Esophagus mucosa (tissue), 1 donor: ENCODE measurements around the gene C4B. TPM values are rescaled to one million over a fixed set of nuclear protein-coding genes. Genes with fewer than 3 reads are reported as not detected.
"Not testable (repeated sequence)": the region's sequence is repeated elsewhere in the genome, so short reads cannot be mapped to it uniquely, and the experiment has no call there.

Experiments
- ATAC-seq: fragments of 200-7000 bp; cut with Tn5 transposase; one replicate; pipeline ENCODE4 v1.9.1; 2020
- total RNA-seq: library from RNA; stranded (reverse); gene quantifications from one replicate; pipeline ENCODE4 v1.2.4, GENCODE V29; 2023
- donor health status: DM: yes; HTN: yes; CAD: no.

C4B gene
- 5.3 TPM for total RNA-seq

DNA sequence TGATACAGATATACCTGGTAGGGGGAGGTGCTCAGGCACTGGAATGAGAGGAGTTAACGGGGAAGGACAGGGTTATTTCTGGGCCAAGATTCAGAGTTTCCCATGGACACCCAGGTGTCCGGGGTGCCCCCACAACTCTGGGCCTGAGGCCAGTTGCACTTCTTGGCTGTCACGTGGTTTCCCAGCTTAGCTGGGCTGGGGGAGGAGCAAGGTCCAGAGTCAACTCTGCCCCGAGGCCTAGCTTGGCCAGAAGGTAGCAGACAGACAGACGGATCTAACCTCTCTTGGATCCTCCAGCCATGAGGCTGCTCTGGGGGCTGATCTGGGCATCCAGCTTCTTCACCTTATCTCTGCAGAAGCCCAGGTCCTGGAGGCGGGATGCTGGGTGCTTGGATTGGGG is at the start of gene C4B:
TSS of gene C4B (plus strand) at position 249 of the 400 bp plus-strand sequence. CDS start at position 300, 51 bp downstream.
- ATAC-seq: not testable (repeated sequence)

DNA sequence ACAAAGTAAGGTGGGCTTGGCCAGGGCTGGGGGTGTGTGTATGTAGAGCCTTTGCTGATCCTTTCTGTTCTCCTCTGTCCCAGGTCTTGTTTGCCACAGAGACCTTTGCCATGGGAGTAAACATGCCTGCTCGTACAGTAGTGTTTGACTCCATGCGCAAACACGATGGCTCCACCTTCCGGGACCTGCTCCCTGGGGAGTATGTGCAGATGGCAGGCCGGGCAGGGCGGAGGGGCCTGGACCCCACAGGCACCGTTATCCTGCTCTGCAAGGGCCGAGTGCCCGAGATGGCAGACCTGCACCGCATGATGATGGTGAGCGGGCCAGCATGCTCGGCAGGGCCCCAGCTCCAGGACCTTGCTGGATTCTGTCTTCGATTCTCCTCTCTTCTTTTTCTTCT is 48.9 kb upstream of the C4B start:
- no peak for ATAC-seq

DNA sequence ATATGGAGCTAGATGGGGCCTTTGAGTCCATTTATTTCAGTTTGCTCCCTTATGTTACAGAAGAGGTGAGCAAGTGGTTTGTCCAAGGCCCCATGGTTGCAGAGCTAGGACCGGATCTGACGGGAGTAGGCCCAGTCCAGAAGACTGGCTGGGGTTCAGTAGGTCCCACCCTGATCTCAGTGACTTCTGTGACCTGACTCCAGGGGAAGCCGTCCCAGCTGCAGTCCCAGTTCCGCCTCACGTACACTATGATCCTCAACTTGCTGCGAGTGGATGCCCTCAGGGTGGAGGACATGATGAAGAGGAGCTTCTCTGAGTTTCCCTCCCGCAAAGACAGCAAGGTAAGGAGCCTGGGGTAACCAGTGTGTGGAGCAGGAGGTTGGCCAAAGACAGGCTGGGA is 48.1 kb upstream of the C4B start:
- ATAC-seq: no peak

DNA sequence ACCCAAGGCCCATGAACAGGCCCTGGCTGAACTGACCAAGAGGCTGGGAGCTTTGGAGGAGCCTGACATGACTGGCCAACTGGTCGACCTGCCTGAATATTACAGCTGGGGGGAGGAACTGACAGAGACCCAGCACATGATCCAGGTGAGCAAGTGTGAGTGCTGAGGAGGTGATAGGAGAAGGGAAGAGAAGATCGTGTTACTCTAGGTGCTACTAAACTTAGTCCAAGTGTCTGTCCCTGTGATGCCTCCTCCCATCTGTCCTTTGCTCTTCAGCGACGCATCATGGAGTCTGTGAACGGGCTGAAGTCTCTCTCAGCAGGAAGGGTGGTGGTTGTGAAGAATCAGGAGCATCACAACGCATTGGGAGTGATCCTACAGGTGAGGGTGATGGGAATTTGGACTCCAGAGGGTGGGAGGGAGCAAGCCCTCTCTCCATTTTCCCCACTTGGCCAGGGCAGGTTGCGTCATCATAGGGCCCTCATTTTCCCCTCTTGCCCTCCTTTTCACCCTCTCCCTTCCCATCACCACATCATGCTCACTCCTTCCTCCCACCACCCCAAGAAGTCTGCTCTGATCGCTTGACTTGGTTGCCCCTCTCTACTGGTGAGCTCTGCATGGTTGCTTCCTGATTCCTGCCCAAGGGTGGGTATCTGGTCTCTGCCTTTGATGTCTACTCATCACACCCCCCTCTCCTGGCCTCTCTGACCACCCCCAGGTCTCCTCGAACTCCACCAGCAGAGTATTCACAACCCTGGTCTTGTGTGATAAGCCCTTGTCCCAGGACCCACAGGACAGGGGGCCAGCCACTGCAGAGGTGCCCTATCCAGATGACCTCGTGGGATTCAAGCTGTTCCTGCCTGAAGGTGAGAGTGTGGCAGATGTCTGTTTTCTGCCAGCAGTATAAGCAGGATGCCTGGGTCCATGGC is 47.3 kb upstream of the C4B start:
- no peak for ATAC-seq

DNA sequence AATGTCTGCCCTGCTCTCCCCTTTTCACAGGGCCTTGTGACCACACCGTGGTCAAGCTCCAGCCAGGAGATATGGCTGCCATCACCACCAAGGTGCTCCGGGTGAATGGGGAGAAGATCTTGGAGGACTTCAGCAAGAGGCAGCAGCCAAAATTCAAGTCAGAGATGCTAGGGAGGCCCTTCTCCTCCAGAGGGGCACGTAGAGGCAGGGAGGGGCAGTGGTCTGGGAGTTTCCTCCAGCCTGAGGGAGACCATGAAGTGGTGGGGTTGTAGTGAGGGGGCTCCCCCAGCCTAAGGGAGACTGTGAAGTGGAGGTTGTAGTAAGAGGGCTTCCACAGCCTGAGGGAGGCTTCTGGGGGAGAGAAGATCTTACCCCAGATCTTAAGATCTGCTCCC is 46.7 kb upstream of the C4B start:
- no peak for ATAC-seq

DNA sequence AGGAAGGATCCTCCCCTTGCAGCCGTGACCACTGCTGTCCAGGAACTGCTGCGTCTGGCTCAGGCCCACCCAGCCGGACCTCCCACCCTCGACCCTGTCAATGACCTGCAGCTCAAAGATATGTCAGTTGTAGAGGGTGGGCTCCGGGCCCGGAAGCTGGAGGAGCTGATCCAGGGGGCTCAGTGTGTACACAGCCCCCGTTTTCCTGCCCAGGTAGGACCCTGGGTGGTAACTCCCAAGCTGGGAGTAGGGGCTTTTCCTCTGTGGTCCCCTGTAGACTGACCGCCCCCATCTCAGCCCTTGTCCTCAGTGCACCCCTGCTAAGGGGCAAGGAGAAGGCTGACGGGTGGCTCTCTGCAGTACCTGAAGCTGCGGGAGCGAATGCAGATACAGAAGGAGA is 46.3 kb upstream of the C4B start:
- ATAC-seq: no peak

DNA sequence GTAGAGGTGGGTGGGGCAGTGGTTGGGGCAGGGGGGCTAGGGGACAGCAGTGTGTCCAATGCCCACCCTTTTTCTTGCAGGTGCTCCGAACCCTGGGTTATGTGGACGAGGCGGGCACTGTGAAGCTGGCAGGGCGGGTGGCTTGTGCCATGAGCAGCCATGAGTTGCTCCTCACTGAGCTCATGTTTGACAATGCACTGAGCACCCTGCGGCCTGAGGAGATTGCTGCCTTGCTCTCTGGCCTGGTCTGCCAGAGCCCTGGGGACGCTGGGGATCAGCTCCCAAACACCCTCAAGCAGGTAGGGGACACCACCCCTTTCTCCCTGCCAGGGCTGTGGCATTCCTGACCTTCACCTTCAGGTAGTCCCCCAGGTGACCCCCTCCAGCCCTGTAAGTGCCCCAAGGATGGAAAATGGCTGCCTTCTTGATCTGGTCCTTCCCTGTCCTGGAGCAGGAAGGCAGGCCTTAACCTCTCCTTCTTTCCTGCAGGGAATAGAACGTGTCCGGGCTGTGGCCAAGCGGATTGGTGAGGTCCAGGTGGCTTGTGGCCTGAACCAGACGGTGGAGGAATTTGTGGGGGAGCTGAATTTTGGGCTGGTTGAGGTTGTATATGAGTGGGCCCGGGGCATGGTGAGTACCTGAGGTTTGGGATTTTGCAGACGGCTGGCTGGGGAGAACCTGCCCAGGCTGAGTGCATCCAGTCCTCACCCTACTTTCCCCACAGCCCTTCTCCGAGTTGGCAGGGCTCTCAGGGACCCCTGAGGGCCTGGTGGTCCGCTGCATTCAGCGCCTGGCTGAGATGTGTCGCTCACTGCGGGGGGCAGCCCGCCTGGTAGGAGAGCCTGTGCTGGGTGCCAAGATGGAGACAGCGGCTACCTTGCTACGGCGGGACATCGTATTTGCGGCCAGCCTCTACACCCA is 45.5 kb upstream of the C4B start:
- ATAC-seq: no peak

DNA sequence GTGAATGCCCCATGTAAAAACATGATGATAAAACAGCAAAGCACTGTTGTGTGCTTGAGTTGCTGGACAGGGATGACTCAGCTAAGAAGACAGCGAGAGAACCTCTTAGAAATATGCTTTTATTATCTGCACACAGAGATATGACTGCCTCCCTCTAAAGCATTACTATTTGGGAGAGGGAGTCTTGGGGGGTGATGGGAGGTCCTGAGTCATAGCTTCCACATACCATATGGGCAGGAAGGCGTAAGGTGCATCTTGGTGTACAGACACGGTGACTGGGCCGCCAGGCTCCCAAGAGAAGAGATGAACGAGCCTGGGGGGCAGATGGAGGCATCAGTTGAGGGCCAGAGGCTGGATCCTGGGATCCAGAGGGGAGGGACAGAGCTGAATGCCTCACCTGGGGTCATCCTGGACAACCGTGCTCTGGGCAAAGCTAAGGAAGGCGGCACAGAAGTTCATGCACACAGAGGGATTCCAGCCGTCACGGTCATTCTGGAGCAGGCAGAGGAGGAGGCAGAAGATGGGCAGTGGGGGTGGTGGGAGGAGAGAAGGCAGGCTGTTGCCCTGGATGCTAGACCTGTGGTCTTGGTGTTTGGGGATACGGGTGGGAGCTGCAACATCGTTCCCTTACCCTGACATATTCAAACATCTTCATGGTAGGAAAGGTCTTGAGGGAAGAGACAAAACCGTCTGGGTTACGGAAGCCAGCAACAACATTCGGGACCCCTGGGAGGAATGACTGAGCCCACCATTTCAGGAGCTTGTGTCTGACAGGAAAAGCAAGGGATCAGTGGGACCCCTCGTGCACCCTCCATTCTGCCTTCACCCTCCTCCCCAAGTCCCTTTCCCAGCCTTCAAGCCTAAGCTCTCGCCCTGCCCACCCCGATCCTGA is 44.6 kb upstream of the C4B start:
- ATAC-seq: no peak

DNA sequence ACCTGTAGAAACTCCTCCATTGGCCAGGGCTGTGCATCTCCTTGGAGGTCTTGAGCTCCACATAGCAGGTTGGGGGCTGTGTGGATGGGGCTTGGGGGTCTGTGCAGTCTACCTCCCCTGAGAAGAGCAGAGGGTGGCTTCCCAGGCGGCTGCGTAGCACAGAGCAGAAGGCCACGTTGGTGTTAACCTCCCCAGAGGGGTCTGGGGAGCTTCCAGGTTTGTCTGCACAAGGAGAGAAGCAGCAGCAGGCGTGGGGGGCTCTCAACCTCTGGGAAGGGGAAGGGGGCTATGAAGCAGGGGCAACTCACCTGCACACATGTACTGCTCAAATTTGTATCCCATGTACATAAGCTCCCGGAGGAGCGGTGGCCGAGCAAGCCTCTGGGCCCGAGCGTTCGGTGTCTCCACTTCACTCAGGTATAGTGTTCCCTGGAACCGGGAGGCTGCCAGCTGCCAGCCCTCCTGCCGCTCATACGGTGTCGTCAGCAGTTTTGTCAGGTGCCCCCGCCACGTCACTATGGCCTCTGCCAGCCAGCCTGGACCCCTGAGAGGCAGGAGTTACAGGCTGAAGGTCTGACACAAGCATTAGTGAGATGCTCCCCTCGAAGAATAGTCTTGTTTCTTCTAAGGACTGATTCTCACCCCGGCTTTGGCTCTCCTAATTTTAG is 43.9 kb upstream of the C4B start:
- ATAC-seq: no peak

DNA sequence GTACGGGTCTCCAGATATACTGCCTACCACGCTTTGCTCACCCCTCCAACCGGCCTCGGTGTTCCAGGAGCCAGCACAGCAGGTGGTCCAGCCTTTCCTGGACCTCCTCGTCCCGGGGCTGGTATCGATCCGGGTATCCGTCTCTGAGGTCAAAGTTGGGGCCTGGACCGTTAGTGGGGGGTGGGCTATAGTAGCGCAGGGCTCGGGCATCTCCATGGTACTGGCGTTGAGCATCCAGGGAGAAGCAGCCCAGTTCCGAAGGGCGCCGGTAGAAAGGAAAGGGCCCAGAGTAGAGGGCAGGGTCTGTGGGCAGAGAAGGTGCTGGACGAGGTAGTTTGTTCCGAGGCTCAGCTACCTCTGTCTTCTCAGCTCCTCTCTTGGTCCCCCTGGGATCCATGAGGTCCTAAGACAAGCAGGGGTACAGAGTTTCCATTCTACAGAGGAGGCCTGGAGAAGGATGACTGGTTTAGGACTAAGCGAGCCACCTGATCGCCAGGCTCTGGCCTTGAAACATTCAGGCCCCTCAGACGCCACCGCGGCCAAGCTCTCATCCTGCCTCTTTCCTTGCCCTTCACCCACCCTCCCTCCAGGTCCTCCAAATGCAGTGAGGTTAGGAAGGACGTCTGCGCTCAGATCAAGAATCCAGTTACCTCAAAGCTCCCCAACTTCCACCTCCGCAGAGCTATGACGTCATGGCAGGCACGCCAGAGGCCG is 43.2 kb upstream of the C4B start:
- peak; percentile 2 for ATAC-seq

DNA sequence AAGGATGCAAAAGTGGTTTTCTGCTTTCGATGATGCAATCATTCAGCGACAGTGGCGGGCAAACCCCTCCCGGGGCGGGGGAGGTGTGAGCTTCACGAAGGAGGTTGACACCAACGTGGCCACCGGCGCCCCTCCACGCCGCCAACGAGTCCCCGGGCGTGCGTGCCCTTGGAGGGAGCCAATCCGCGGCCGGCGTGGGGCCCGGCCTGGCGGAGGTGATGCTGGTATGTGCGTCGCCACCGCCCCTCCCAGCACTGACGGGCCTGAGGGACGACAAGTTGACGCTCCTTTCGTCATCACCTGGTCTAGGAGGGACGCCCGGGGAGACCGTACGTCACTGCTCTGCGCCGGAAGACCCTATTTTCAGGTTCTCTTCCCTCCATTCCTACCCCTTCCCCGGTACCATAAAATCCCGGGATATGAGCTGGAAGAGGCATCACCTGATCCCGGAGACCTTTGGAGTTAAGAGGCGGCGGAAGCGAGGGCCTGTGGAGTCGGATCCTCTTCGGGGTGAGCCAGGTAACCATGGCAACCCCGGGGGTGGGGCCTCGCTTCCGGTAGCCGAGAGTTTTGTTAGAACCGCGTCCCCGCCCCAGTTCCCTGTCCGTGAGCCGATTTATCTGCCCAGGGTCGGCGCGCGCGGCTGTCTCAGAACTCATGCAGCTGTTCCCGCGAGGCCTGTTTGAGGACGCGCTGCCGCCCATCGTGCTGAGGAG is 42.4 kb upstream of the C4B start, which contains the start of gene DXO:
TSS of gene DXO (minus strand) at position 146 of the 716 bp plus-strand sequence. CDS start 463 bp downstream, outside the sequence.
- ATAC-seq: peak; percentile 93

DNA sequence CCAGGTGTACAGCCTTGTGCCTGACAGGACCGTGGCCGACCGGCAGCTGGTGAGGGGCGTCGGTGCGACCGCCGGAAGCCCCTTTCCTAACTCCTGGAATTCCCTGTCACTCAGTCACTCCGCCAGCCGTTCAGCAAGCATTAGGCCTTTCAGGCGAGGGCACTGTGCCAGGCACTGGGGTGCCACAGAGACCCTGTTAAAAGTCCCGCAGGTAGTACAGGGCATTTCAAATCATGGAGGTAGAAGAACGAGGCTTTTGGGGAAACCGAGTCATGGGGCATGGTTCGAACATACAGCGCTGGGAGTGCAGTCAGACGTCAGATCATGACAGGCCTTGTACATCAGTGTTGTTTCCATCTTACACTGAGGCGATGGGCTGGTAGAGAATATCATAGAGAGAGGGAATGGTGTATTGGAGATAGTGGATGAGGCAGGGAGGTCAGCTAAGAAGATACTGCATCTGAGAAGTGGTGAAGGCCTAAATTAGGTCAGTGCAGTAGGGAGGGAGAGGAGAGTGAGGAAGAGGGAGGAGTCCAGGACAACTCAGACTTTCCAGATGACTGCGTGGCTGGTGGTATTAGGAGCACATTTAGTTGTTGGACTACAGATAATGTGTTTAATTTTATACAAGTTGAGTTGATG is 41.8 kb upstream of the C4B start:
- peak; percentile 3 for ATAC-seq

DNA sequence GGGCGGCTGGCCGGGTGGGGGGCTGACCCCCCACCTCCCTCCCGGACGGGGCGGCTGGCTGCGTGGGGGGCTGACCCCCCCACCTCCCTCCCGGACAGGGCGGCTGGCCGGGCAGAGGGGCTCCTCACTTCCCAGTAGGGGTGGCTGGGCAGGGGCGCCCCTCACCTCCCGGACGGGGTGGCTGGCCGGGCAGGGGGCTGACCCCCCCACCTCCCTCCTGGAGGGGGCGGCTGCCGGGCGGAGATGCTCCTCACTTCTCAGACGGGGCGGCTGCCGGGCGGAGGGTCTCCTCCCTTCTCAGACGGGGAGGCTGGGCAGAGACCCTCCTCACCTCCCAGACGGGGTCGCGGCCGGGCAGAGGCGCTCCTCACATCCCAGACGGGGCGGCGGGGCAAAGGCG is 38.5 kb upstream of the C4B start:
- not testable (repeated sequence) for ATAC-seq

DNA sequence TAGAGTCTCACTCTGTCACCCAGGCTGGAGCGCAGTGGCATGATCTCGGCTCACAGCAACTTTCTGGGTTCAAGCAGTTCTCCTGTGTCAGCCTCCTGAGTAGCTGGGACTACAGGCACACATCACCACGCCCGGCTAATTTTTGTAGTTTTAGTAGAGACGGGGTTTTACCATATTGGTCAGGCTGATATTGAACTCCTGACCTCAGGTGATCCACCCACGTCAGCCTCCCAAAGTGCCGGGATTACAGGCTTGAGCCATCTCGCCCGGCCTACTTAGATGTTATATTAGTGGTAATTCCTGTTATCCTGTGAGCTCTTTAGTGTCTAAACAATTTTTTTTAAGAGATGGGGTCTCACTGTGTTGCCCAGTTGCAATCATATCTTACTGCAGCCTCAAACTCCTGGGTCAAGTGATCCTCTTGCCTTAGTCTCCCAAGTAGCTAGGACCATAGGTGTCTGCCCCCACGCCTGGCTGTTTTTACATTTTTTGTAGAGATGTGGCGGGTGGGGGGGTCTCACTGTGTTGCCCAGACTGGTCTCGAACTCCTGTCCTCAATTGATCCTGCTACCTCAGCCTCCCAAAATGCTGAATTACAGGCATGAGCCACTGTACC is 36.7 kb upstream of the C4B start:
- no peak for ATAC-seq

DNA sequence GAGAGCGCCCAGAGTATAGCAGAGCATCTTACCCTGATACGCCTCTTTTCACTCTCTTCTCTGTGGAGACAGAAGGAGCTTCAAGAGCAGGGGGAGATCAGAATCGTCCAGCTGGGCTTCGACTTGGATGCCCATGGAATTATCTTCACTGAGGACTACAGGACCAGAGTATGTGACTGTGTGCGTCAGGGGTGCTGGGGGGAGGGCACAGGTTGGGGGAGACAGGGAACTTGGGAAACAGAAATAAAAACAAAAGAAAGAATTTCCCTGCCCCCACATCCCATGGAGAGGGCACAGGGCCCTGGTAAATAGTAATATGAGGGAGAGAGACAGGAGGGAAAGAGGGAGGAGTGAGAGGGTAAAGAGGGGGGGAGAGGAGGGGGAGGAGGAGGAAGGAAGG is 35.8 kb upstream of the C4B start:
- ATAC-seq: no peak

DNA sequence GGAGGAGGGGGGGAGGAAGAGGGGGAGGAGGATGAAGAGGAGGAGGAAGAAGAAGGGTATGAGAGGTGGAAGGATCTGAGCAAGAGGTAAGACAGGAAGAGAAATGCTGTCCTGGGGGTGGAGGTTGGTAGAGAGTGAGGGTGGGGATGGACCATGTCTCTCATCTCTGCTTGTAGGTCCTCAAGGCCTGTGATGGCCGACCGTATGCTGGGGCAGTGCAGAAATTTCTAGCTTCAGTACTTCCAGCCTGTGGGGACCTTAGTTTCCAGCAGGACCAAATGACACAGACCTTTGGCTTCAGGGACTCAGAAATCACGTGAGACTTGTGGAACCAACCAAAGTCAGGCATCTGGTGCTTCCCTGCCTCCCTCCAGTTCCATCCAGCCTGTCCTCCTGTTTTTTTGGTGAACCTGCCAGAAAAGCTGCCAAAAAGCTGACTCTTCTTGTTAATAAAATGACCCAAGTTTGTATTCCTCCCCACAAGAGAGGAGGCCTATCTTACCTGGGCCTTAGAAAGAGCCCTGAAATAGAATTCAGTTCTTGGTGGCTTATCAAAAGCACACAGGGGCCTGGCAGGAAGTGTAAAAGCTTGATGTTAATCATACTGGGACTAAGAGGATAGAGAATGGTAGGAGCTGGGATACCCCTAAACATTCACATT is 35.2 kb upstream of the C4B start:
- no peak for ATAC-seq

DNA sequence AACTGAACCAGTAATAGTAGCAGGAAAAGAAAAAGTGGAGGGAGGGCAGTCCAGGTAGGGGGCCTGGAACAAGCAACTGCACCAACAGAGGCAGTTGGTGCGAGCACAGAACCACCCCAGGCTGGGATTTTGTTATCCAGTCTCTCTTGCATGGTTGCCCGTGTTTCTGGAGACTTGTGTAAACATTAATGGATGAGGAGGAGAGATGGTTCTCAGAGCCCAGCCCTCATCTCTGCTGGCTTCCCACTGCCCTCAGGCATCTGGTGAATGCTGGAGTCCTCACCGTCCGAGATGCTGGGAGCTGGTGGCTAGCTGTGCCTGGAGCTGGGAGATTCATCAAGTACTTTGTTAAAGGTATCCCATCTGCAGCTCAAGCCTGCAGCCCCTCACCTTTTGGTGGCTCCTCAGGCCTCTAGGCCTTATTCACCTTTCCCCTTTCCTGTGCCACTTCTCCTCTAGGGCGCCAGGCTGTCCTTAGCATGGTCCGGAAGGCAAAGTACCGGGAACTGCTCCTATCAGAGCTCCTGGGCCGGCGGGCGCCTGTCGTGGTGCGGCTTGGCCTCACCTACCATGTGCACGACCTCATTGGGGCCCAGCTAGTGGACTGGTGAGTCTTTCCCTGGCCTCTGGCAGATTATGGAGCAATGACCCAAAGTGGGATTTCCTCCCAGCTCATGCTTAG is 34.3 kb upstream of the C4B start:
- ATAC-seq: peak; percentile 33

DNA sequence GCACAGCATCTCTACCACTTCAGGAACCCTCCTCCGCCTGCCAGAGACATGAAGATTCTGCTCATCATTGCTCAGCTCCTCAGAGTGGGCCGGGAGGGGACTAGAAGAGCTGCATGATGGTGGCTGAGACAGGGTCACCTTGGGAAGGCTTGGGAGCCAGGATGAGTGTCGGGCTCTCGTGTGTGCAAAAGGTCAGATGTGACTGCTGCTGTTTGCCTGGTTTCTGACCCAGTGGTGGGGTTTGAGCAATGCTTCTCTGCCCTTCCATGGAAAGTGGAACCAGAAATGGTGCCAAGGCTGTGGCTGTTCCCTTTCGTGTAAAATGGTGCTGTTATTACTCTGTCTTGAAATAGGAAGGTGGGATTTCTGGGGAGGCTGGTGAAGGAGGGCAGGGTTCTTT is 33.6 kb upstream of the C4B start:
- ATAC-seq: not testable (repeated sequence)
